SK-N-SH treated with all-trans-retinoic acid at 6 μM for 48 hours (cell line): ENCODE results near the gene GPSM3.

Experiments
- ARNTL ChIP-seq: fragments of 450-650 bp; formaldehyde crosslinking; IDR thresholded peaks from 2 replicates; pipeline ENCODE4 v1.5.0; 2020; ENCODE audit warnings: low read depth, mild to moderate bottlenecking, moderate library complexity, borderline replicate concordance
- BACH2 ChIP-seq: fragments of 250-450 bp; sonication (Bioruptor Pico); IDR thresholded peaks from 2 replicates; pipeline ENCODE4 v1.9.0; 2021; ENCODE audit warnings: mild to moderate bottlenecking, borderline replicate concordance
- ESRRG ChIP-seq: fragments of 250-450 bp; sonication (Bioruptor Pico); IDR thresholded peaks from 2 replicates; pipeline ENCODE4 v1.6.1; 2021; ENCODE audit warnings: mild to moderate bottlenecking
- OSR1 ChIP-seq: fragments of 250-450 bp; sonication (Bioruptor Pico); IDR thresholded peaks from 2 replicates; pipeline ENCODE4 v1.8.0; 2022; ENCODE audit warnings: moderate library complexity, mild to moderate bottlenecking, inconsistent platforms

GRCh38 chr6:32190054-32190851 lies 2.2 kb downstream of the GPSM3 start, which contains the start of gene PBX2:
- no peak for TF ChIP-seq BACH2
- no peak for TF ChIP-seq ARNTL
- no peak for TF ChIP-seq ESRRG (CRISPR knock-in tag)
- no peak for TF ChIP-seq OSR1 (CRISPR knock-in tag)
